OCI-LY7 (cell line): ENCODE measurements around the gene ENTPD6.

Experiments
- CTCF ChIP-seq: fragments of 200-600 bp; sonication (generic); conservative IDR thresholded peaks from 2 replicates; pipeline ENCODE4 v1.5.1; 2014; ENCODE audit warnings: mild to moderate bottlenecking, antibody characterized with exemption, low read length, moderate library complexity, mixed read lengths
- EZH2phosphoT487 ChIP-seq: fragments of 200-600 bp; sonication (generic); IDR thresholded peaks from 2 replicates; pipeline ENCODE4 v1.6.1; 2018; ENCODE audit warnings: low read depth, borderline replicate concordance, mild to moderate bottlenecking, mixed run types, antibody characterized with exemption, low read length, moderate library complexity, mixed read lengths

- TF ChIP-seq CTCF: no peak
- no peak for TF ChIP-seq EZH2phosphoT487
Measured at GRCh38 chr20:25251019-25251418, 55.5 kb downstream of the ENTPD6 start.
